Left lung (tissue), 10 donors: ENCODE results near the gene RAB8B. TPM values are rescaled to one million over a fixed set of nuclear protein-coding genes. Genes with fewer than 3 reads are reported as not detected.

Source experiments
- ATAC-seq: fragments of 200-7000 bp; cut with Tn5 transposase; one replicate; pipeline ENCODE4 v1.9.1; 2020; ENCODE audit warnings: moderate library complexity
- DNase-seq, 4 donors: peaks; one replicate each; pipeline ENCODE4 v3.0.0-alpha.2; 2013 to 2020
- H3K27ac ChIP-seq, 2 donors: fragments of 200-600 bp; sonication (generic) in 1 of 2; one replicate each; pipeline versions ENCODE4 v1.5.0 to v1.8.0; 2020 to 2021
- H3K27me3 ChIP-seq, 2 donors: fragments of 200-600 bp; sonication (generic) in 1 of 2; one replicate each; pipeline versions ENCODE4 v1.5.0 to v1.8.0; 2020 to 2021
- H3K36me3 ChIP-seq, 2 donors: fragments of 200-600 bp; sonication (generic) in 1 of 2; one replicate each; pipeline versions ENCODE4 v1.5.0 to v1.8.0; 2020 to 2021
- H3K4me1 ChIP-seq, 2 donors: fragments of 200-600 bp; one replicate each; pipeline ENCODE4 v1.8.0; 2021
- H3K4me3 ChIP-seq, 2 donors: fragments of 200-600 bp; sonication (generic) in 1 of 2; one replicate each; pipeline versions ENCODE4 v1.5.0 to v1.8.0; 2020 to 2021; ENCODE audit warnings: mild to moderate bottlenecking in 1 of 2
- H3K9me3 ChIP-seq, 2 donors: fragments of 200-600 bp; sonication (generic) in 1 of 2; one replicate each; pipeline versions ENCODE4 v1.5.0 to v1.8.0; 2020 to 2021
- intact Hi-C, 2 donors: fragments of 100-400 bp; cut with DNase I; formaldehyde crosslinking; loops; one replicate each; pipeline versions ENCODE4 v1.11.2 to v1.14.2; 2022
- polyA plus RNA-seq, 6 donors: library from polyadenylated mRNA; unstranded; fragments of 120-200 nt; gene quantifications; one replicate each; pipeline ENCODE4 v1.2.1, GENCODE V29; 2013; ENCODE audit not compliant: insufficient read length in 6 of 6
- total RNA-seq, 2 donors: library from RNA; stranded (reverse); fragmentation: NEBNext Ultra II Directional; extraction: Animal tissue kit (Norgen Biotek cat#: 25700); gene quantifications; one replicate each; pipeline ENCODE4 v1.2.1, GENCODE V29; 2021
- TF ChIP-seq, protein P1 (sequence below), 2 donors: fragments of 200-600 bp; sonication (generic) in 1 of 2; IDR thresholded peaks; one replicate each; pipeline versions ENCODE4 v1.5.0 to v1.8.0; 2021; ENCODE audit warnings: antibody characterized with exemption in 2 of 2
- donor health status: DM: no; HTN: yes; CAD: no.
- donor health status: DM: no; HTN: no; CAD: no.

RAB8B gene
- total and polyA plus RNA-seq, 8 donors = 45.1 to 62.2 (median 57.0) TPM

DNA sequence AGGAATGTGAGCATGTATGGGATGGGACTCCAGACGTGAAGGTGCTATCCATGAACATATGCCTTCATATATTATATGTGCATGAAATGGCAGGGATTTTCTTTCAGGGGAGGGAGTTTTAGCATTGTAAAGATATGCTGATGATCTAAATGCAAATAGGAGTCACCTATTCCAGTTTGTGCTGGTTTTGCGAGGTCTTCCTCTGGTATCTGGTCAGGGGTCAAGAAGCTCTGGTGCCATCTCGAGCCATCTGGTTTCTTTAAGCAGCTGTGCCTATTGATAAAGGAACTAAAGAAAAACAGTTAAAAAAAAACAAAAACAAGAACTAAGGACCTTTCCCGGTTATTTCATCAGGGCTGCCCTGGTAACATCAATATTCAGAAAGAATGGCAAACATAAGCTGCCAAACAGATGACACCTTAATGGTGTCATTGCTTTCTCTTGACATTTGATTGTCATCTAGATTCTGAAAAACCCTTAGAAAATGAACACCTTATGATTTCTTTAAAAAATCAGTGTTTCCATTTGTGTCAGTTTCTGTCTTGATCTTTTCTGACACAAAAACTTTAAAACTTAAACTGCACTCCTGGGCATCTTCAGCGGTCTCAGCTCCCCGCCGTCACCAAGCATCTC lies 110.7 kb downstream of the RAB8B start:
- intact Hi-C loops = no loop called here
- DNase-seq (no peak), ATAC-seq (no peak)
- Histone ChIP-seq H3K9me3 (no peaks in the 10 kb centered on the region), H3K4me3 (no peak overlapping the region), H3K27ac (no peak overlapping the region), H3K36me3 (peaks cover 0 to 53% of the 10 kb centered on the region in 2 donors), H3K27me3 (no peaks in the 10 kb centered on the region), H3K4me1 (peaks cover 0 to 14% of the 10 kb centered on the region in 2 donors)
- TF ChIP-seq, protein P1, sequence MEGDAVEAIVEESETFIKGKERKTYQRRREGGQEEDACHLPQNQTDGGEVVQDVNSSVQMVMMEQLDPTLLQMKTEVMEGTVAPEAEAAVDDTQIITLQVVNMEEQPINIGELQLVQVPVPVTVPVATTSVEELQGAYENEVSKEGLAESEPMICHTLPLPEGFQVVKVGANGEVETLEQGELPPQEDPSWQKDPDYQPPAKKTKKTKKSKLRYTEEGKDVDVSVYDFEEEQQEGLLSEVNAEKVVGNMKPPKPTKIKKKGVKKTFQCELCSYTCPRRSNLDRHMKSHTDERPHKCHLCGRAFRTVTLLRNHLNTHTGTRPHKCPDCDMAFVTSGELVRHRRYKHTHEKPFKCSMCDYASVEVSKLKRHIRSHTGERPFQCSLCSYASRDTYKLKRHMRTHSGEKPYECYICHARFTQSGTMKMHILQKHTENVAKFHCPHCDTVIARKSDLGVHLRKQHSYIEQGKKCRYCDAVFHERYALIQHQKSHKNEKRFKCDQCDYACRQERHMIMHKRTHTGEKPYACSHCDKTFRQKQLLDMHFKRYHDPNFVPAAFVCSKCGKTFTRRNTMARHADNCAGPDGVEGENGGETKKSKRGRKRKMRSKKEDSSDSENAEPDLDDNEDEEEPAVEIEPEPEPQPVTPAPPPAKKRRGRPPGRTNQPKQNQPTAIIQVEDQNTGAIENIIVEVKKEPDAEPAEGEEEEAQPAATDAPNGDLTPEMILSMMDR (IDR thresholded peaks at IDR 0.05) = no peak

DNA sequence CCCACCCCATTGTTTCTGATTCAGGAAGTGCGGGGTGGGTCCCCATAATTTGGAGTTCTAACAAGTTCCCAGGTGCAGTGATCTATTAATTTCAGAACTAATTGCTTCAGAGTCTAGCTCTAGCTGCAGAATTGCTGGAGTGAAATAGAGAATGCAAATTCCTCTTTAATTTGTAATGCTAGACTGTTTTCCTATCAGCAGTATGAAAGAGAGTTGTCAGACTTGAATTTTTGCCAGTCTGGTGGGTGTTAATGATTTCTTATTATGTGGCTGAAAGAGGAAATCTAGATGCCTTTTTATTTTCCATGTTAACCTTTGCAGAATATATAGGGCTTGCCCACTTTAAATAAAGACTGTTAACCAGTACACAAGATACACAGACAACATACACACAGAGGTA lies 111.7 kb downstream of the RAB8B start:
- H3K4me3 ChIP-seq = no peak overlapping the region
- intact Hi-C loops = no loop called here
- peaks cover 0 to 5% of the 10 kb centered on the region in 2 donors for H3K4me1 ChIP-seq
- DNase-seq = no peak
- no peak for ATAC-seq
- no peaks in the 10 kb centered on the region for H3K27me3 ChIP-seq
- H3K27ac ChIP-seq = no peak overlapping the region
- TF ChIP-seq, protein P1 (IDR thresholded peaks at IDR 0.05) = no peak
- H3K9me3 ChIP-seq = no peaks in the 10 kb centered on the region
- H3K36me3 ChIP-seq = peaks cover 3 to 64% of the 10 kb centered on the region in 2 donors

- no peaks in the 10 kb centered on the region for H3K4me1 ChIP-seq
- DNase-seq (no peak), ATAC-seq (no peak)
- no peak overlapping the region for H3K4me3 ChIP-seq
- peaks cover 4 to 54% of the 10 kb centered on the region in 2 donors for H3K36me3 ChIP-seq
- H3K27ac ChIP-seq = no peak overlapping the region
- H3K27me3 ChIP-seq = no peaks in the 10 kb centered on the region
- intact Hi-C loops = no loop called here
- TF ChIP-seq, protein P1 (IDR thresholded peaks at IDR 0.05) = no peak
- no peaks in the 10 kb centered on the region for H3K9me3 ChIP-seq
Measured at GRCh38 chr15:63305260-63305659, 115.9 kb downstream of the RAB8B start.

DNA sequence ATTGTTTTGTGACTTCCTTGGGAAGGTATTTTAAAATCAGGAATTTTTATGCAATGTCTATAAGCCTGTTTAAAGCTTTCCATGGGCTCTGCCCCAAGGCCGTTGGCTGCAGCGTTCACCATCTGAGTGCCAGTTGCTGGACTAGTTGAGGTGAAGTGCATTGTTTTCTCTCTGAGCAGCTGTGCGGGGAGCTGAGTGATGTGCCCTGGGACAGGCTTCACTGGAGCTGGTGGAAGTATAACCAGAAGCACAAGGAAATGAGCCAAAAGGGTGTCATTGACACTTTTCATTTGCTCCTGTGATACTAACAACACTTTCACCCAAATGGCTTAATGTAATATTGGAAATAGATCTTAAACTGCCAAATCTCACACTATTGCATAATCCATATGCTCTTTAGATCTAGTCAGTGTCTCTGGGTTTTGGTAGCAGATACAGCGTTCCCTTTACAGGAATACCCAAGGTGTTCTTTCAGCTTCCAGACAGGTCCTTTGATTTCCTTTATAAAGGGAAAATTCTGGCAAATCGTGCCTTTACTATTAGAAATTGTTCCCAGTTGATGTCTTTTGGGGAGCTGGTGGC lies 117.2 kb downstream of the RAB8B start:
- intact Hi-C loops = no loop called here
- DNase-seq (no peak), ATAC-seq (no peak)
- Histone ChIP-seq H3K36me3 (peaks cover 4 to 51% of the 10 kb centered on the region in 2 donors), H3K27ac (no peak overlapping the region), H3K4me3 (no peak overlapping the region), H3K9me3 (no peaks in the 10 kb centered on the region), H3K4me1 (no peaks in the 10 kb centered on the region), H3K27me3 (no peaks in the 10 kb centered on the region)
- TF ChIP-seq, protein P1 (IDR thresholded peaks at IDR 0.05) = no peak

DNA sequence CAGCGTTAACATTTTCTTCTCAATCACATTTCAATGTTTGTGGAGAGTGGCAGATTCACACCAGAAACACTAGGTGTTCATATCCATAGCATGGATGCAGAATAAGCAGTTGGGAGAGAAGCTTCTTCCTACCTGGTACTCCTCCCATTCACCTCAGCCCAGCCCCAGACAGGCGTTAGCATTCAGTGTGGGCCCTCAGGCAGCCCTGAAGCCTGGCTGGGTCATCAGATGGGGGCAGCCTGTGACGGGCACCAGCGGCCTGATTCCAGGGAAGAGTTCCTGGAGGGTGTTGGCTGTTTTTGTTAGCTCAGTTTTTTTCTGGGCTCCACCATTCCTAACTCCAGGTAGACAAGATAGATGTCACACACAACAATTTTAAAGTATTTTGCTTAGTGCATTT lies 119.1 kb downstream of the RAB8B start:
- no peak for DNase-seq
- H3K4me3 ChIP-seq = no peak overlapping the region
- TF ChIP-seq, protein P1 (IDR thresholded peaks at IDR 0.05) = no peak
- no peaks in the 10 kb centered on the region for H3K27me3 ChIP-seq
- no peaks in the 10 kb centered on the region for H3K4me1 ChIP-seq
- intact Hi-C loops = no loop called here
- no peak overlapping the region for H3K27ac ChIP-seq
- peaks cover 4 to 33% of the 10 kb centered on the region in 2 donors for H3K36me3 ChIP-seq
- ATAC-seq = no peak
- no peaks in the 10 kb centered on the region for H3K9me3 ChIP-seq
